ENCODE results near the gene FUT7.

- TF ChIP-seq POLR2A (IDR thresholded peaks at IDR 0.05): no peak
- TF ChIP-seq CTCF (IDR thresholded peaks at IDR 0.05): no peak
Measured at GRCh38 chr9:137053944-137054931, 22.4 kb upstream of the FUT7 start, which contains the start of gene ENTPD2.

All from tibial nerve (tissue), 3 donors.